ENCODE measurements around the gene PI4K2A.

DNA sequence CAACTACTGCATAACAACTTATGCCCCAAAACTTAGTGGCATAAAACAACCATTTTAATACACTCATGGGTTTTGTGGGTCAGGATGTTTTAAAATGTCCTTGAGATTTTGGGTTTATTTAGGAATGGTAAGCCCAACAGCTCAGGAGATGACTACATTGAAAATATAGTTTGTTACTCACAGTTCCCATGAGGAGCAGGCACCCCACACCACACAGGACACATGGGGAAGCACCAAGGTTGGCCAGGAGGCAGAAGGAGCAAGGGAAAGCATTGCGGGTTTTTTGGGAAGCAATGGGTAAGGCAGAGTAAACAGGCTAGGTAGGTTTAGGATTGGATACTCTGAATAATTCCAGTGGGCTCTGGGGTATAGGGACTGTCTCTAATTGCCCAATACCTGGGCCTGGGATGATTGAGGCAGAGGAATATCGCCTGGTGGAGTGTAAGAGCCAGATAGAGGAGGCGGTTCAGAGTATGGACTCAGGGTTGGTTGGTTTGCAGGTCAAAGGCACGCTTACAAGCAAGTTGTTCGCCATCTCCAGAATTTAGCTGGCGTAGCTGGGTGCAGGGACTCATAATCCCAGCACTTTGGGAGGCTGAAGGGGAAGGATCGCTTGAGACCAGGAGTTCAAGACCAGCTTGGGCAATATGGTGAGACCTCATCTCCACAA, 63.1 kb downstream of the PI4K2A start:
- no peak for TF ChIP-seq CTCF (IDR thresholded peaks at IDR 0.05)
- no peak for TF ChIP-seq POLR2AphosphoS5 (IDR thresholded peaks at IDR 0.05)
- TF ChIP-seq POLR2A (IDR thresholded peaks at IDR 0.05), result no peak

Data from stomach (tissue), 4 donors.